Lung (tissue), 12 donors: ENCODE data around the gene UXS1. TPM values are rescaled to one million over a fixed set of nuclear protein-coding genes. Genes with fewer than 3 reads are reported as not detected.

ENCODE experiments used
- ATAC-seq: fragments of 200-7000 bp; cut with Tn5 transposase; one replicate; pipeline ENCODE4 v1.9.1; 2020; ENCODE audit warnings: moderate number of reproducible peaks; ENCODE audit not compliant: insufficient read depth, low FRiP score
- DNase-seq, 3 donors: peaks; one replicate each; pipeline ENCODE4 v3.0.0-alpha.2; 2013 to 2017
- H3K27ac ChIP-seq, 2 donors: one replicate each; pipeline ENCODE4 v1.5.1; 2013; ENCODE audit warnings: mild to moderate bottlenecking in 2 of 2, moderate library complexity in 2 of 2, control low read depth in 1 of 2, inconsistent platforms in 1 of 2, low read depth in 1 of 2, low read length in 1 of 2
- H3K27me3 ChIP-seq, 3 donors: one replicate each; pipeline ENCODE4 v1.5.1; 2013; ENCODE audit warnings: low read length in 2 of 3; ENCODE audit not compliant: control insufficient read depth in 3 of 3, insufficient read depth in 3 of 3
- H3K36me3 ChIP-seq, 4 donors: one replicate each; pipeline ENCODE4 v1.5.1; 2013; ENCODE audit warnings: low read length in 4 of 4, mild to moderate bottlenecking in 1 of 4, moderate library complexity in 1 of 4; ENCODE audit not compliant: control insufficient read depth in 4 of 4, insufficient read depth in 4 of 4
- H3K4me1 ChIP-seq, 5 donors: one replicate each; pipeline ENCODE4 v1.5.1; 2013; ENCODE audit warnings: low read length in 5 of 5, mild to moderate bottlenecking in 2 of 5, moderate library complexity in 1 of 5; ENCODE audit not compliant: control insufficient read depth in 5 of 5, insufficient read depth in 5 of 5
- H3K4me3 ChIP-seq: one replicate; pipeline ENCODE4 v1.5.1; 2013; ENCODE audit warnings: mild to moderate bottlenecking, control low read depth, moderate library complexity
- H3K9ac ChIP-seq, 2 donors: one replicate each; pipeline ENCODE4 v1.5.1; 2013; ENCODE audit warnings: low read length in 2 of 2, control low read depth in 1 of 2; ENCODE audit not compliant: insufficient read depth in 1 of 2
- H3K9me3 ChIP-seq, 4 donors: one replicate each; pipeline ENCODE4 v1.5.1; 2013; ENCODE audit warnings: low read length in 3 of 4, mild to moderate bottlenecking in 1 of 4, moderate library complexity in 1 of 4; ENCODE audit not compliant: control insufficient read depth in 4 of 4, insufficient read depth in 3 of 4
- CTCF ChIP-seq: IDR thresholded peaks from 2 replicates; pipeline ENCODE4 v1.5.1; 2012; ENCODE audit warnings: mild to moderate bottlenecking; ENCODE audit errors: control extremely low read depth, extremely low read depth
- WGBS, 2 donors: extraction: QIAGEN DNeasy Blood & Tissue Kit; methylation state at CpG; one replicate each; pipeline ENCODE4 v1.1.7; 2013; 5-methylcytosine and 5-hydroxymethylcytosine counted together
- polyA plus RNA-seq, 2 donors: library from polyadenylated mRNA; stranded (reverse); fragments of 200-250 nt; gene quantifications; one replicate each; pipeline ENCODE4 v1.2.1, GENCODE V29; 2013
- total RNA-seq, 2 donors: library from RNA; depleted of rRNA in 1 of 2; stranded (reverse); fragments of >200 nt in 1 of 2; gene quantifications; one replicate each; pipeline ENCODE4 v1.2.1, GENCODE V29; 2014 to 2021
- donor health status: control.
- donor health status: control.
- donor health status: Bipolar disorder and iron deficiency.
- donor health status: healthy.
- donor health status: DM: yes; HTN: yes; CAD: no.

The UXS1 gene
- total and polyA plus RNA-seq, 4 donors: 24.6 to 96.5 (median 43.1) TPM

DNA sequence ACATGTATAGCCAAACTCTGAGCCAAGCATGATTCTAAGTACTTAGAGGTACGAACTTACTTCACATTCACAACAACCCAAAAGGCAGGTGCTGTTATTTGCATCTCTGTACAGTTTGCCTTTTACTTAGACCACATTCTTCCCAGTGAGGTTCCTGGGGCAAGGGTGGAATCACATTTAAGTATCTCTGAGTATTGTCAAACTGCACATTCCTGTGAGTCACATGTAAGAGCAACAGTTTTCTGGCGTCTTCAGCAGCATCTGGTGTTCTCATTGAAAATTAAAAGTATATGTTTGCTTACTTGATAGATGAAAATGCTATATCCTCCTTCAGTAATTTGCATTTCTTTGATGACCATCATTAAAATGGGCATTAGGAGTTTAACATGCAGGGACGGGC is 119.1 kb downstream of the UXS1 start:
- no peak for ATAC-seq

DNA sequence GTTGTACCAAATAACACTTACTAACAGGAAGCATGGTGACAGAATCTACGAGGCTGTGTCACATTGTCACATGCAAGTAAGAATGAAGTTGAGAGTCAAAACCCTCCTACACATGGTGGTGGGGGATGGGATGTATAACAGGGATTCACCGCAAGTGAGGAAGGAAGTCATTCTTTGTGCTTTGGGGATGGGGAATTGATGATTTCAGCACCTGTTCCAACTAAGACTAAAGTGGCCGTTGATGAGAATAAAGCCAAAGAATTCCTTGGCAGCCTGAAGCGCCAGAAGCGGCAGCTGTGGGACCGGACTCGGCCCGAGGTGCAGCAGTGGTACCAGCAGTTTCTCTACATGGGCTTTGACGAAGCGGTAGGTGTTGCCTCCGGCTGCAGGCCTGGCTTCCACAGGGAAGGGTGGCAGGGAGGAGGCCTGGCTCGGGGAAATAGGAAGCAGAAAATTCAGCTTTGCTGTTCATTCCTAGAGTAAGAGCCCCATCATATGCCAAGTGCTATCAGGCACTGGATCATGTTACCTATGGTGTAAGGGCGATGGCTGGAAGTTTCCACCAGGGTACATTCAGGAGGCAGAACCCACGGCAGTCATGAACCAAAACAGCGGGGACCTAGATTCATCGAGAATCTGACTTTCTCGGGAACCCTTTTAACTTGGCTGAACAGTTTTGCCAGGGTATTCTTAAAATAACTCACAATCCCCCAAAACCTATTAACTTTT is 120.3 kb downstream of the UXS1 start:
- H3K27me3 ChIP-seq: no peaks in the 10 kb centered on the region
- H3K9me3 ChIP-seq: no peaks in the 10 kb centered on the region
- WGBS, 2 donors: 85% methylated on average over 17 of the region's 17 CpGs
- no peak for TF ChIP-seq CTCF
- no peak overlapping the region for H3K27ac ChIP-seq
- ATAC-seq (no peak), DNase-seq (no peak)
- H3K4me3 ChIP-seq: no peak overlapping the region
- H3K36me3 ChIP-seq: peaks cover 0 to 7% (median 0%) of the 10 kb centered on the region in 4 donors
- H3K4me1 ChIP-seq: peaks cover 0 to 6% (median 0%) of the 10 kb centered on the region in 5 donors
- no peak overlapping the region for H3K9ac ChIP-seq

More for the DNA sequence above, 119.1 kb downstream of the UXS1 start:
- no peak overlapping the region for H3K4me3 ChIP-seq
- H3K27me3 ChIP-seq: no peaks in the 10 kb centered on the region
- peaks cover 0 to 5% (median 0%) of the 10 kb centered on the region in 5 donors for H3K4me1 ChIP-seq
- H3K9me3 ChIP-seq: no peaks in the 10 kb centered on the region
- H3K27ac ChIP-seq: no peak overlapping the region
- WGBS, 2 donors: 89 to 93% methylated on average over 3 of the region's 3 CpGs
- no peak overlapping the region for H3K9ac ChIP-seq
- DNase-seq: no peak
- H3K36me3 ChIP-seq: peaks cover 0 to 7% (median 0%) of the 10 kb centered on the region in 4 donors
- no peak for TF ChIP-seq CTCF

GRCh38 chr2:106070181-106070580 is 123.9 kb downstream of the UXS1 start:
- DNase-seq (no peak), ATAC-seq (no peak)
- WGBS, 2 donors: 93 to 94% methylated on average over 4 of the region's 4 CpGs
- H3K4me1 ChIP-seq: peaks cover 0 to 23% (median 9%) of the 10 kb centered on the region in 5 donors
- TF ChIP-seq CTCF: no peak
- peaks cover 0 to 2% (median 0%) of the 10 kb centered on the region in 4 donors for H3K9me3 ChIP-seq
- H3K27ac ChIP-seq: no peak overlapping the region
- no peaks in the 10 kb centered on the region for H3K27me3 ChIP-seq
- no peak overlapping the region for H3K9ac ChIP-seq
- no peak overlapping the region for H3K4me3 ChIP-seq
- H3K36me3 ChIP-seq: peaks cover 0 to 4% (median 0%) of the 10 kb centered on the region in 4 donors
